ENCODE data around the gene GRK6. TPM values are rescaled to one million over a fixed set of nuclear protein-coding genes. Genes with fewer than 3 reads are reported as not detected.

The GRK6 gene
- total and polyA plus RNA-seq, 9 of the 15 experiments (the other 6 are each of a cell fraction or from before 2014, with no cell fraction given): 0.63 to 122 (median 44.5) TPM

DNA sequence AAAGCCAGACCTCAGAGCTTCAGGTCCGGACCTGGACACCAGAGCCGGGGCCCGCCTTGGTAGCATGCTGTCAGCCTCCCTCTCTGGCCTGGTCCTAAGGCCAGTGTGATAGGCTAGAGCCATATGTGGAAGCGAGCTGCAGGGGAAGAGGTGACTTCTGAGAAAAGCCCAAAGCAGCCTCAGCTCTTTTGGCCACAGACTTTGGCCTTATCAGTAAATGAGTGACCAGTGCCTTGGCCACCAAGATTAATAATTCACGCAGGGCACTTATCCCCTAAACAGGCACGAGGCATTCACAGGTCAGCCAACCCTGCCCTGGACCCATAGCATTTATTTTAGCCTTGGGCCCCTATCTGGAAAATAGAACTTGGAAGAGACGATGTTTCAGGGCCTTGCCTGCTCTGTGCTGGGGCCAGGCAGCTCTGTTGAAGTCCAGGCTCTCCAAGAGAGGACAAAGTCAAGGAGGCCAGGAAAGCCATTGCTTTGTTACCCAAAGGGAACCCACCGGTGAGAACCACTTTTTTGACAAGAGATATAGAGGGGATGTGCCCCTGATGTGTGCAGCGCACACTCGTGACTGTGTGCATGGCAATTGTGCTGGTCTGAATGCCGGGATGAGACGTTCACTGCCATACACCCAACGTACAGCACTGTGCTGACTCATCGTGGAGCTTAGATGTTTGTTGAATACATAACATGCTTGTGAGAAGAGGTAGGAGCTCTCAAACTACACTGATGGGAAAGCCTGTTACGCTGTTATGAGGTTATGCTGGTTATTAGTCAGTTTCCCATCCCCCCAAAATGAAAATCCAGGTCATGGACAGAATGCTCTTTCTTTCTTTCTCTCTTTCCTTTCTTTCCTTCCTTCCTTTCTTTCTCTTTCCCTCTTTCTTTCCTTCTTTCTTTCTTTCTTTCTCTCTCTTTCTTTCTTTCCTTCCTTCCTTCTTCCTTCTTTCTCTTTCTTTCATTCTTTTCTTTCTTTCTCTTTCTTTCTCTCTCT is 47.3 kb upstream of the GRK6 start (continued):
- TF ChIP-seq, protein P1, sequence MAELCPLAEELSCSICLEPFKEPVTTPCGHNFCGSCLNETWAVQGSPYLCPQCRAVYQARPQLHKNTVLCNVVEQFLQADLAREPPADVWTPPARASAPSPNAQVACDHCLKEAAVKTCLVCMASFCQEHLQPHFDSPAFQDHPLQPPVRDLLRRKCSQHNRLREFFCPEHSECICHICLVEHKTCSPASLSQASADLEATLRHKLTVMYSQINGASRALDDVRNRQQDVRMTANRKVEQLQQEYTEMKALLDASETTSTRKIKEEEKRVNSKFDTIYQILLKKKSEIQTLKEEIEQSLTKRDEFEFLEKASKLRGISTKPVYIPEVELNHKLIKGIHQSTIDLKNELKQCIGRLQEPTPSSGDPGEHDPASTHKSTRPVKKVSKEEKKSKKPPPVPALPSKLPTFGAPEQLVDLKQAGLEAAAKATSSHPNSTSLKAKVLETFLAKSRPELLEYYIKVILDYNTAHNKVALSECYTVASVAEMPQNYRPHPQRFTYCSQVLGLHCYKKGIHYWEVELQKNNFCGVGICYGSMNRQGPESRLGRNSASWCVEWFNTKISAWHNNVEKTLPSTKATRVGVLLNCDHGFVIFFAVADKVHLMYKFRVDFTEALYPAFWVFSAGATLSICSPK (IDR thresholded peaks at IDR 0.05; ENCODE audit: borderline replicate concordance): peak; percentile 91
- TF ChIP-seq, protein P2, sequence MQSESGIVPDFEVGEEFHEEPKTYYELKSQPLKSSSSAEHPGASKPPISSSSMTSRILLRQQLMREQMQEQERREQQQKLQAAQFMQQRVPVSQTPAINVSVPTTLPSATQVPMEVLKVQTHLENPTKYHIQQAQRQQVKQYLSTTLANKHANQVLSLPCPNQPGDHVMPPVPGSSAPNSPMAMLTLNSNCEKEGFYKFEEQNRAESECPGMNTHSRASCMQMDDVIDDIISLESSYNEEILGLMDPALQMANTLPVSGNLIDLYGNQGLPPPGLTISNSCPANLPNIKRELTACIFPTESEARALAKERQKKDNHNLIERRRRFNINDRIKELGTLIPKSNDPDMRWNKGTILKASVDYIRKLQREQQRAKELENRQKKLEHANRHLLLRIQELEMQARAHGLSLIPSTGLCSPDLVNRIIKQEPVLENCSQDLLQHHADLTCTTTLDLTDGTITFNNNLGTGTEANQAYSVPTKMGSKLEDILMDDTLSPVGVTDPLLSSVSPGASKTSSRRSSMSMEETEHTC (IDR thresholded peaks at IDR 0.05): no peak
- TF ChIP-seq, protein P3, sequence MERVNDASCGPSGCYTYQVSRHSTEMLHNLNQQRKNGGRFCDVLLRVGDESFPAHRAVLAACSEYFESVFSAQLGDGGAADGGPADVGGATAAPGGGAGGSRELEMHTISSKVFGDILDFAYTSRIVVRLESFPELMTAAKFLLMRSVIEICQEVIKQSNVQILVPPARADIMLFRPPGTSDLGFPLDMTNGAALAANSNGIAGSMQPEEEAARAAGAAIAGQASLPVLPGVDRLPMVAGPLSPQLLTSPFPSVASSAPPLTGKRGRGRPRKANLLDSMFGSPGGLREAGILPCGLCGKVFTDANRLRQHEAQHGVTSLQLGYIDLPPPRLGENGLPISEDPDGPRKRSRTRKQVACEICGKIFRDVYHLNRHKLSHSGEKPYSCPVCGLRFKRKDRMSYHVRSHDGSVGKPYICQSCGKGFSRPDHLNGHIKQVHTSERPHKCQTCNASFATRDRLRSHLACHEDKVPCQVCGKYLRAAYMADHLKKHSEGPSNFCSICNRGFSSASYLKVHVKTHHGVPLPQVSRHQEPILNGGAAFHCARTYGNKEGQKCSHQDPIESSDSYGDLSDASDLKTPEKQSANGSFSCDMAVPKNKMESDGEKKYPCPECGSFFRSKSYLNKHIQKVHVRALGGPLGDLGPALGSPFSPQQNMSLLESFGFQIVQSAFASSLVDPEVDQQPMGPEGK (CRISPR knock-in tag; IDR thresholded peaks at IDR 0.05; ENCODE audit: borderline replicate concordance): peak; percentile 74; the same call in 1 of the 2 replicates
- TF ChIP-seq BHLHE40 (IDR thresholded peaks at IDR 0.05; ENCODE audit: low read length) (peak; percentile 12; the same call in 1 of the 2 replicates), KLF13 (tag; IDR thresholded peaks at IDR 0.05; ENCODE audit: borderline replicate concordance, low read depth) (0 out of 2 replicates have a peak, but pooled peaks have one; percentile 19), EP400 (IDR thresholded peaks at IDR 0.05) (peak; percentile 71; the same call in 1 of the 2 replicates), ZNF644 (tag; IDR thresholded peaks at IDR 0.05; ENCODE audit: low read depth) (no peak; the same call in 1 of the 2 replicates), FUS (optimal IDR thresholded peaks at IDR 0.05; ENCODE audit: low read depth, low read length) (no peak), POLR2AphosphoS2 (IDR thresholded peaks at IDR 0.05; ENCODE audit: low read length) (no peak), SIX5 (IDR thresholded peaks at IDR 0.05; ENCODE audit: borderline replicate concordance in 1 of 2, insufficient read depth in 1 of 2, low read depth in 1 of 2, low read length in 2 of 2) (no peak), ZNF134 (CRISPR knock-in tag; conservative IDR thresholded peaks at IDR 0.05) (peak; percentile 67), CBX8 (IDR thresholded peaks at IDR 0.05; ENCODE audit: borderline replicate concordance, extremely low read depth, low read depth, low read length, poor library complexity, severe bottlenecking) (no peak)
- TF ChIP-seq, protein P4, sequence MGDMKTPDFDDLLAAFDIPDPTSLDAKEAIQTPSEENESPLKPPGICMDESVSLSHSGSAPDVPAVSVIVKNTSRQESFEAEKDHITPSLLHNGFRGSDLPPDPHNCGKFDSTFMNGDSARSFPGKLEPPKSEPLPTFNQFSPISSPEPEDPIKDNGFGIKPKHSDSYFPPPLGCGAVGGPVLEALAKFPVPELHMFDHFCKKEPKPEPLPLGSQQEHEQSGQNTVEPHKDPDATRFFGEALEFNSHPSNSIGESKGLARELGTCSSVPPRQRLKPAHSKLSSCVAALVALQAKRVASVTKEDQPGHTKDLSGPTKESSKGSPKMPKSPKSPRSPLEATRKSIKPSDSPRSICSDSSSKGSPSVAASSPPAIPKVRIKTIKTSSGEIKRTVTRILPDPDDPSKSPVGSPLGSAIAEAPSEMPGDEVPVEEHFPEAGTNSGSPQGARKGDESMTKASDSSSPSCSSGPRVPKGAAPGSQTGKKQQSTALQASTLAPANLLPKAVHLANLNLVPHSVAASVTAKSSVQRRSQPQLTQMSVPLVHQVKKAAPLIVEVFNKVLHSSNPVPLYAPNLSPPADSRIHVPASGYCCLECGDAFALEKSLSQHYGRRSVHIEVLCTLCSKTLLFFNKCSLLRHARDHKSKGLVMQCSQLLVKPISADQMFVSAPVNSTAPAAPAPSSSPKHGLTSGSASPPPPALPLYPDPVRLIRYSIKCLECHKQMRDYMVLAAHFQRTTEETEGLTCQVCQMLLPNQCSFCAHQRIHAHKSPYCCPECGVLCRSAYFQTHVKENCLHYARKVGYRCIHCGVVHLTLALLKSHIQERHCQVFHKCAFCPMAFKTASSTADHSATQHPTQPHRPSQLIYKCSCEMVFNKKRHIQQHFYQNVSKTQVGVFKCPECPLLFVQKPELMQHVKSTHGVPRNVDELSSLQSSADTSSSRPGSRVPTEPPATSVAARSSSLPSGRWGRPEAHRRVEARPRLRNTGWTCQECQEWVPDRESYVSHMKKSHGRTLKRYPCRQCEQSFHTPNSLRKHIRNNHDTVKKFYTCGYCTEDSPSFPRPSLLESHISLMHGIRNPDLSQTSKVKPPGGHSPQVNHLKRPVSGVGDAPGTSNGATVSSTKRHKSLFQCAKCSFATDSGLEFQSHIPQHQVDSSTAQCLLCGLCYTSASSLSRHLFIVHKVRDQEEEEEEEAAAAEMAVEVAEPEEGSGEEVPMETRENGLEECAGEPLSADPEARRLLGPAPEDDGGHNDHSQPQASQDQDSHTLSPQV (IDR thresholded peaks at IDR 0.05): peak; percentile 99
- TF ChIP-seq, protein P5, sequence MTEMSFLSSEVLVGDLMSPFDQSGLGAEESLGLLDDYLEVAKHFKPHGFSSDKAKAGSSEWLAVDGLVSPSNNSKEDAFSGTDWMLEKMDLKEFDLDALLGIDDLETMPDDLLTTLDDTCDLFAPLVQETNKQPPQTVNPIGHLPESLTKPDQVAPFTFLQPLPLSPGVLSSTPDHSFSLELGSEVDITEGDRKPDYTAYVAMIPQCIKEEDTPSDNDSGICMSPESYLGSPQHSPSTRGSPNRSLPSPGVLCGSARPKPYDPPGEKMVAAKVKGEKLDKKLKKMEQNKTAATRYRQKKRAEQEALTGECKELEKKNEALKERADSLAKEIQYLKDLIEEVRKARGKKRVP (CRISPR knock-in tag; IDR thresholded peaks at IDR 0.05): 0 out of 2 replicates have a peak, but pooled peaks have one; percentile 26

All from K562 (cell line).